HL-60 (cell line): ENCODE results near the gene TEAD4.

ENCODE experiments used
- DNase-seq, 2 experiments: peaks; one replicate each; pipeline ENCODE4 v3.0.0-alpha.2; 2010 to 2020; ENCODE audit warnings: low read depth in 1 of 2, low spot score in 1 of 2
- H3K27ac ChIP-seq: fragments of 250-450 bp; sonication (Bioruptor Pico); replicated peaks from 2 replicates; pipeline ENCODE4 v1.5.1; 2020; ENCODE audit warnings: mild to moderate bottlenecking, moderate library complexity
- H3K27me3 ChIP-seq: fragments of 250-450 bp; sonication (Bioruptor Pico); 2 replicates; pipeline ENCODE4 v1.5.1; 2021; ENCODE audit warnings: mild to moderate bottlenecking, moderate library complexity; ENCODE audit not compliant: insufficient read depth, poor library complexity, severe bottlenecking
- H3K4me3 ChIP-seq: replicated peaks from 2 replicates; pipeline ENCODE4 v1.5.1; 2011; ENCODE audit warnings: mild to moderate bottlenecking, control low read depth, low read length; ENCODE audit not compliant: insufficient read depth
- CTCF ChIP-seq: IDR thresholded peaks from one replicate; pipeline ENCODE4 v1.5.1; 2011; ENCODE audit warnings: low read length, control low read depth, inconsistent platforms; ENCODE audit not compliant: insufficient read depth
- GABPA ChIP-seq: IDR thresholded peaks from 2 replicates; pipeline ENCODE4 v1.6.1; 2012; ENCODE audit warnings: low read depth
- POLR2AphosphoS5 ChIP-seq: IDR thresholded peaks from 2 replicates; pipeline ENCODE4 v1.6.1; 2012; ENCODE audit warnings: low read depth
- REST ChIP-seq: IDR thresholded peaks from 2 replicates; pipeline ENCODE4 v1.6.1; 2012; ENCODE audit warnings: low read depth; ENCODE audit not compliant: insufficient replicate concordance
- SPI1 ChIP-seq: IDR thresholded peaks from 2 replicates; pipeline ENCODE4 v1.6.1; 2012; ENCODE audit warnings: low read depth, mild to moderate bottlenecking, borderline replicate concordance

TEAD4 gene

GRCh38 chr12:2936301-2936700 is 22.9 kb upstream of the TEAD4 start:
- H3K27ac ChIP-seq = no peak overlapping the region
- no peak for DNase-seq
- no peak for TF ChIP-seq REST
- no peak for TF ChIP-seq POLR2AphosphoS5
- TF ChIP-seq CTCF = no peak
- TF ChIP-seq GABPA = no peak
- TF ChIP-seq SPI1 = no peak
- no peaks in the 10 kb centered on the region for H3K27me3 ChIP-seq
- no peak overlapping the region for H3K4me3 ChIP-seq

- no peak overlapping the region for H3K27ac ChIP-seq
- TF ChIP-seq SPI1 = no peak
- no peak for TF ChIP-seq POLR2AphosphoS5
- TF ChIP-seq REST = no peak
- no peak for TF ChIP-seq CTCF
- no peak for TF ChIP-seq GABPA
- no peaks in the 10 kb centered on the region for H3K27me3 ChIP-seq
Measured at GRCh38 chr12:2937500-2937899, 21.7 kb upstream of the TEAD4 start.

GRCh38 chr12:2939191-2939590 is 20.0 kb upstream of the TEAD4 start:
- no peak for DNase-seq
- Histone ChIP-seq H3K27me3 (no peaks in the 10 kb centered on the region), H3K4me3 (no peak overlapping the region), H3K27ac (no peak overlapping the region)
- TF ChIP-seq GABPA (no peak), POLR2AphosphoS5 (no peak), REST (no peak), CTCF (no peak), SPI1 (no peak)

More at GRCh38 chr12:2937500-2937899, 21.7 kb upstream of the TEAD4 start:
- no peak for DNase-seq
- H3K4me3 ChIP-seq = no peak overlapping the region
